CD4-positive, alpha-beta T cell (primary cell): ENCODE data around the gene PRELID2. TPM values are rescaled to one million over a fixed set of nuclear protein-coding genes. Genes with fewer than 3 reads are reported as not detected.

Experiments
- ATAC-seq: fragments of 200-7000 bp; cut with Tn5 transposase; one replicate; pipeline ENCODE4 v1.10.0; 2022; ENCODE audit warnings: mild to moderate bottlenecking; ENCODE audit not compliant: poor library complexity
- CTCF ChIA-PET: fragments of 350-600 bp; sonication (Branson Sonifier 250); formaldehyde crosslinking; loops from one replicate; lab custom pipeline; 2021; ENCODE audit warnings: antibody characterized with exemption, inconsistent platforms; lab: Charles Lee
- POLR2A ChIA-PET: fragments of 350-600 bp; sonication (Branson Sonifier 250); formaldehyde crosslinking; loops from one replicate; lab custom pipeline; 2021; ENCODE audit warnings: antibody characterized with exemption, inconsistent platforms; lab: Charles Lee
- DNase-seq, 14 experiments: peaks; one replicate each; pipeline ENCODE4 v3.0.0-alpha.2; 2013 to 2020; ENCODE audit warnings: mixed read lengths in 2 of 14
- H3K27ac ChIP-seq, 2 donors: one replicate each; pipeline versions ENCODE4 v1.5.1 to v1.7.0; 2013; ENCODE audit warnings: low read length in 2 of 2, low read depth in 1 of 2, mild to moderate bottlenecking in 1 of 2
- H3K27me3 ChIP-seq, 2 experiments: 1 replicate in 1 of 2; 2 replicates in 1 of 2; pipeline versions ENCODE4 v1.6.1 to v1.7.0; 2013; ENCODE audit warnings: low read length in 2 of 2, control low read depth in 1 of 2, mild to moderate bottlenecking in 1 of 2, moderate library complexity in 1 of 2; ENCODE audit not compliant: insufficient read depth in 2 of 2, control insufficient read depth in 1 of 2
- H3K36me3 ChIP-seq: one replicate; pipeline ENCODE4 v1.6.1; 2013; ENCODE audit warnings: low read length, control low read depth; ENCODE audit not compliant: insufficient read depth
- H3K4me1 ChIP-seq: one replicate; pipeline ENCODE4 v1.6.1; 2013; ENCODE audit warnings: low read length, control low read depth; ENCODE audit not compliant: insufficient read depth
- H3K4me3 ChIP-seq: one replicate; pipeline ENCODE4 v1.5.1; 2013; ENCODE audit warnings: mild to moderate bottlenecking, low read length, moderate library complexity
- H3K9me3 ChIP-seq, 2 experiments: 1 replicate in 1 of 2; 2 replicates in 1 of 2; pipeline versions ENCODE4 v1.6.1 to v1.7.0; 2013; ENCODE audit warnings: low read length in 2 of 2, mild to moderate bottlenecking in 2 of 2, control low read depth in 1 of 2, moderate library complexity in 1 of 2; ENCODE audit not compliant: control insufficient read depth in 1 of 2, insufficient read depth in 1 of 2
- H3K27ac Mint-ChIP-seq: one replicate; pipeline ENCODE4 v1.8.0; 2020; ENCODE audit warnings: mixed read lengths
- H3K27me3 Mint-ChIP-seq: one replicate; pipeline ENCODE4 v1.8.0; 2021; ENCODE audit warnings: mixed read lengths
- H3K36me3 Mint-ChIP-seq: one replicate; pipeline ENCODE4 v1.8.0; 2021; ENCODE audit warnings: low read depth, mixed read lengths
- H3K4me1 Mint-ChIP-seq: one replicate; pipeline ENCODE4 v1.8.0; 2021; ENCODE audit warnings: low read depth, mixed read lengths
- H3K4me3 Mint-ChIP-seq: one replicate; pipeline ENCODE4 v1.8.0; 2020; ENCODE audit warnings: mild to moderate bottlenecking, mixed read lengths
- H3K9me3 Mint-ChIP-seq: one replicate; pipeline ENCODE4 v1.8.0; 2020; ENCODE audit warnings: mixed read lengths
- CTCF ChIP-seq: fragments of 200-600 bp; IDR thresholded peaks from one replicate; pipeline ENCODE4 v1.8.0; 2022; ENCODE audit warnings: antibody characterized with exemption, mild to moderate bottlenecking
- intact Hi-C, 2 experiments: fragments of 100-400 bp; cut with DNase I in 1 of 2; cut with micrococcal nuclease in 1 of 2; formaldehyde crosslinking; loops; one replicate each; pipeline versions ENCODE4 v1.15.1 to v1.9.0; 2023 to 2025; cut with DNase I, micrococcal nuclease
- total RNA-seq, 174 experiments: library from RNA in 2 of 174; stranded (reverse) in 2 of 174; gene quantifications; one replicate each; pipeline ENCODE4 v1.2.3 and lab custom pipeline; 2021 to 2026

Gene PRELID2
- total RNA-seq, 2 experiments from 2014 or later = 0.44 to 0.56 TPM

GRCh38 chr5:145796318-145796717, 38.8 kb downstream of the PRELID2 start:
- H3K4me1 ChIP-seq = no peaks in the 10 kb centered on the region
- H3K4me3 Mint-ChIP-seq = no peak overlapping the region
- no peaks in the 10 kb centered on the region for H3K9me3 ChIP-seq
- no peaks in the 10 kb centered on the region for H3K27me3 ChIP-seq
- ATAC-seq (no peak), DNase-seq (no peak)
- no peak overlapping the region for H3K27ac Mint-ChIP-seq
- no peaks in the 10 kb centered on the region for H3K36me3 ChIP-seq
- CTCF ChIA-PET = no interaction called here
- intact Hi-C loops = no loop called here
- TF ChIP-seq CTCF = no peak
- H3K4me1 Mint-ChIP-seq = no peaks in the 10 kb centered on the region
- H3K4me3 ChIP-seq = no peak overlapping the region
- POLR2A ChIA-PET = no interaction called here
- H3K27me3 Mint-ChIP-seq = no peaks in the 10 kb centered on the region
- H3K9me3 Mint-ChIP-seq = no peaks in the 10 kb centered on the region
- no peak overlapping the region for H3K27ac ChIP-seq
- H3K36me3 Mint-ChIP-seq = no peaks in the 10 kb centered on the region

GRCh38 chr5:145793574-145793973, 41.6 kb downstream of the PRELID2 start:
- no peaks in the 10 kb centered on the region for H3K36me3 ChIP-seq
- no peaks in the 10 kb centered on the region for H3K27me3 ChIP-seq
- Mint-ChIP-seq H3K9me3 (no peaks in the 10 kb centered on the region), H3K4me3 (no peak overlapping the region), H3K4me1 (no peaks in the 10 kb centered on the region), H3K36me3 (no peaks in the 10 kb centered on the region), H3K27ac (no peak overlapping the region), H3K27me3 (no peaks in the 10 kb centered on the region)
- ATAC-seq (no peak), DNase-seq (no peak)
- no peak overlapping the region for H3K4me3 ChIP-seq
- no peaks in the 10 kb centered on the region for H3K4me1 ChIP-seq
- H3K27ac ChIP-seq = no peak overlapping the region
- POLR2A ChIA-PET = no interaction called here
- CTCF ChIA-PET = no interaction called here
- intact Hi-C loops = no loop called here
- H3K9me3 ChIP-seq = no peaks in the 10 kb centered on the region
- no peak for TF ChIP-seq CTCF

GRCh38 chr5:145792840-145793239, 42.3 kb downstream of the PRELID2 start:
- no peaks in the 10 kb centered on the region for H3K4me1 Mint-ChIP-seq
- Histone ChIP-seq H3K9me3 (no peaks in the 10 kb centered on the region), H3K4me3 (no peak overlapping the region), H3K4me1 (no peaks in the 10 kb centered on the region), H3K36me3 (no peaks in the 10 kb centered on the region), H3K27ac (no peak overlapping the region), H3K27me3 (no peaks in the 10 kb centered on the region)
- TF ChIP-seq CTCF = no peak
- no peaks in the 10 kb centered on the region for H3K36me3 Mint-ChIP-seq
- no peak overlapping the region for H3K4me3 Mint-ChIP-seq
- no peak for ATAC-seq
- H3K9me3 Mint-ChIP-seq = no peaks in the 10 kb centered on the region
- intact Hi-C loops = no loop called here
- no peak overlapping the region for H3K27ac Mint-ChIP-seq
- no peak for DNase-seq
- ChIA-PET CTCF (no interaction called here), POLR2A (no interaction called here)
- H3K27me3 Mint-ChIP-seq = no peaks in the 10 kb centered on the region
